ENCODE data around the gene CGB1.

- TF ChIP-seq, protein P1, sequence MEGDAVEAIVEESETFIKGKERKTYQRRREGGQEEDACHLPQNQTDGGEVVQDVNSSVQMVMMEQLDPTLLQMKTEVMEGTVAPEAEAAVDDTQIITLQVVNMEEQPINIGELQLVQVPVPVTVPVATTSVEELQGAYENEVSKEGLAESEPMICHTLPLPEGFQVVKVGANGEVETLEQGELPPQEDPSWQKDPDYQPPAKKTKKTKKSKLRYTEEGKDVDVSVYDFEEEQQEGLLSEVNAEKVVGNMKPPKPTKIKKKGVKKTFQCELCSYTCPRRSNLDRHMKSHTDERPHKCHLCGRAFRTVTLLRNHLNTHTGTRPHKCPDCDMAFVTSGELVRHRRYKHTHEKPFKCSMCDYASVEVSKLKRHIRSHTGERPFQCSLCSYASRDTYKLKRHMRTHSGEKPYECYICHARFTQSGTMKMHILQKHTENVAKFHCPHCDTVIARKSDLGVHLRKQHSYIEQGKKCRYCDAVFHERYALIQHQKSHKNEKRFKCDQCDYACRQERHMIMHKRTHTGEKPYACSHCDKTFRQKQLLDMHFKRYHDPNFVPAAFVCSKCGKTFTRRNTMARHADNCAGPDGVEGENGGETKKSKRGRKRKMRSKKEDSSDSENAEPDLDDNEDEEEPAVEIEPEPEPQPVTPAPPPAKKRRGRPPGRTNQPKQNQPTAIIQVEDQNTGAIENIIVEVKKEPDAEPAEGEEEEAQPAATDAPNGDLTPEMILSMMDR (conservative IDR thresholded peaks at IDR 0.05 in 1 of 2, IDR thresholded peaks at IDR 0.05 in 1 of 2; ENCODE audit: extremely low read depth in 1 of 2, insufficient read depth in 1 of 2, low read depth in 1 of 2, low read length in 2 of 2): no peak
- no peak for TF ChIP-seq EZH2 (IDR thresholded peaks at IDR 0.05; ENCODE audit: borderline replicate concordance, low read length)
Measured at GRCh38 chr19:48989701-48990291, 46.9 kb downstream of the CGB1 start.

All from mammary epithelial cell (primary cell).